ENCODE measurements around the gene DRD1.

DNA sequence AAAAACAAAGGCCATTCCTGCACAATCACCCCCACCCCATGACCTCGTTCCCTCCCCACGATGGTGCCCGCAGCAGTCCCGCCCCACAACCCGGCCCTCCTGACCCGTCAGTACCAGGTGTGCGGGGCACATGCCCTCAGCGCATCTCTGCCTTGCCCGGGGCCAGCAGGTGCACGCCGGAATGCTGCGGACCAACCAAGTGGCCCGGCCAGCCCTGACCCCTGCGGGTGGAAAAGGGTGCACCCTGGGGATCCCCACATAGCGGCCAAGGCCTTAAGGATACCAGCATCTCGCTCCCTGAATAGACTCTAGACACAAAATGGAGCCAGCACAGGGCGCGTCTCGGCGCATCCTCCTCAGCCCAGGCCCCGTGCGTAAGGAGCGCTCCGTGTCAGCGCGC is 40.3 kb upstream of the DRD1 start:
- TF ChIP-seq GATA3 (IDR thresholded peaks at IDR 0.05; ENCODE audit: low read depth, low read length) (no peak), GATA2 (IDR thresholded peaks at IDR 0.05; ENCODE audit: low read depth, low read length) (no peak)
